ENCODE results near the gene CHI3L2. TPM values are rescaled to one million over a fixed set of nuclear protein-coding genes. Genes with fewer than 3 reads are reported as not detected.

Gene CHI3L2
- total and polyA plus RNA-seq, 3 donors from 2014 or later: 0.55 to 5.0 (median 4.3) TPM

GRCh38 chr1:111241797-111242196, 14.3 kb downstream of the CHI3L2 start:
- Histone ChIP-seq H3K4me1 (peaks cover 5% of the 10 kb centered on the region), H3K4me3 (no peak overlapping the region), H3K9me3 (no peaks in the 10 kb centered on the region), H3K27ac (no peak overlapping the region), H3K36me3 (ENCODE audit: low read depth, missing control alignments) (no peaks in the 10 kb centered on the region), H3K27me3 (no peaks in the 10 kb centered on the region)
- no peak for DNase-seq
- no peak for TF ChIP-seq CTCF (IDR thresholded peaks at IDR 0.05)
- no peak for TF ChIP-seq POLR2A (IDR thresholded peaks at IDR 0.05)
- WGBS, 2 donors: 88 to 94% methylated on average over 2 of the region's 2 CpGs
- intact Hi-C loops (cut with DNase I; ENCODE audit: low total_unique reads): no loop called here

GRCh38 chr1:111242805-111243523, 15.5 kb downstream of the CHI3L2 start:
- Histone ChIP-seq H3K36me3 (ENCODE audit: low read depth, missing control alignments) (no peaks in the 10 kb centered on the region), H3K27me3 (no peaks in the 10 kb centered on the region), H3K27ac (no peak overlapping the region), H3K4me3 (no peak overlapping the region), H3K9me3 (no peaks in the 10 kb centered on the region), H3K4me1 (peaks cover 5% of the 10 kb centered on the region)
- intact Hi-C loops (cut with DNase I; ENCODE audit: low total_unique reads): no loop called here
- peak; percentile 34 for DNase-seq
- 43 to 51% methylated on average over 2 to 4 of the region's 4 CpGs for WGBS, 2 donors
- TF ChIP-seq CTCF (IDR thresholded peaks at IDR 0.05) (no peak), POLR2A (IDR thresholded peaks at IDR 0.05) (no peak)

DNA sequence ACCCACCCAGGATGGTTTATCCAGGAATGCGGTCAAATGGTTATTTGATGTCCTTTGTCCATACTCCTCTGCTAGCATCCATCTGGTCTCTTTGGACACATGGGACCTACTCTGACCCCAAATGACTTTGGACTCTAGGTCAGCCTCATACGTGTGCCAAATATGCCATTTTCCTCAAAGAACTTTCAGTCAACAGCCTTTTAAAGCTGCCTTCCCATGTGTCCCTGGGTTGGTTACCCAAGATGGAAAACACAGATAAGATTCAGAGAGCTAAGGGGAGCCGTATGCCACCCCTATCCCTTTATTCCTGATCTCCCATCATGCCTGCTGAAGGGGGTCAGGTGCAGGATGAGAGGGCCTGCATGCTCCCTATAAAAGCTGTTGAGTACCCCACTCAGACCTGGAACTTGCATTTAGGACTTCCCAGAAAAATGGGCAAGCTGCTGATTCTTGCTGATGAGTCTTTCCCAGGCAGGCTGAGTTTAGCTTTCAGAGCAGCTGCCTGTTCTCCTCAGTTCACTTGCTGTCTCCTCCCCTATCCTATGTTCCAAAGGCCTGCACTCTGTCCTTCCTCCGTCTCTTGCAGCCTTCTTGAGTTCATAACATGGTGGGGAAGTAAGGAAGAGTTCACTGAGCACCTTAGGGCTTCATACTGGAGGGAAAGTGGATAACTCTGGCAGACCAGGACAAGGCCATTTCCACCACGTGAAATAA, 19.8 kb downstream of the CHI3L2 start:
- Histone ChIP-seq H3K4me3 (no peak overlapping the region), H3K36me3 (ENCODE audit: low read depth, missing control alignments) (no peaks in the 10 kb centered on the region), H3K27me3 (no peaks in the 10 kb centered on the region), H3K4me1 (peaks cover 5% of the 10 kb centered on the region), H3K27ac (no peak overlapping the region), H3K9me3 (no peaks in the 10 kb centered on the region)
- intact Hi-C loops (cut with DNase I; ENCODE audit: low total_unique reads): no loop called here
- 83 to 90% methylated on average over 5 of the region's 5 CpGs for WGBS, 2 donors
- TF ChIP-seq POLR2A (IDR thresholded peaks at IDR 0.05) (no peak), CTCF (IDR thresholded peaks at IDR 0.05) (no peak)
- no peak for DNase-seq

DNA sequence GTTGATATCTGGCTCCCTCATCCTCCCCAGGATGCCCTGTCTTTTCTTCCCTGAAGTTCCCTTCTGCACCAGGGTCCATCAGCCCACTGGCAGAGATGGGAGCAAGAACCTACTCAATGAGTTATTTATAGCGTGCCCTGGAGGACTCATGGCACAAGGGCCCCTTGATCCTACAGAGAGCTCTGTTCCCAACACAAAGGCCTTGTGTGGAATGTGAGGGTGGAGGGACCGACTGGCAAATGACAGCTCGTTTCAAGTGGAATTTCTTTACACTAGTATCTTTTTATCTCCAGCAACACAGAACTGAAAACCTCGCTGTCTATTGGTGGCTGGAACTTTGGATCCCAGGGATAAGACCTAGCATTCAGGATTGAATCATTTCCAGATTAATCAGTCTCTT, 22.4 kb downstream of the CHI3L2 start:
- TF ChIP-seq CTCF (IDR thresholded peaks at IDR 0.05) (no peak), POLR2A (IDR thresholded peaks at IDR 0.05) (no peak)
- DNase-seq: no peak
- no peaks in the 10 kb centered on the region for H3K4me1 ChIP-seq
- WGBS, 2 donors: 65 to 85% methylated on average over 4 of the region's 4 CpGs
- H3K27me3 ChIP-seq: no peaks in the 10 kb centered on the region
- H3K4me3 ChIP-seq: no peak overlapping the region
- no peaks in the 10 kb centered on the region for H3K36me3 ChIP-seq (ENCODE audit: low read depth, missing control alignments)
- H3K9me3 ChIP-seq: no peaks in the 10 kb centered on the region
- no peak overlapping the region for H3K27ac ChIP-seq
- intact Hi-C loops (cut with DNase I; ENCODE audit: low total_unique reads): no loop called here
